Measurements from ENCODE around the gene EGR4. TPM values are rescaled to one million over a fixed set of nuclear protein-coding genes. Genes with fewer than 3 reads are reported as not detected.
A peak's percentile ranks its signal among the peaks of the same experiment; 100 is the strongest.
"Not testable (repeated sequence)": the region's sequence is repeated elsewhere in the genome, so short reads cannot be mapped to it uniquely, and the experiment has no call there.

The EGR4 gene
- total RNA-seq, 1 donor from 2014 or later, result 0.12 TPM

DNA sequence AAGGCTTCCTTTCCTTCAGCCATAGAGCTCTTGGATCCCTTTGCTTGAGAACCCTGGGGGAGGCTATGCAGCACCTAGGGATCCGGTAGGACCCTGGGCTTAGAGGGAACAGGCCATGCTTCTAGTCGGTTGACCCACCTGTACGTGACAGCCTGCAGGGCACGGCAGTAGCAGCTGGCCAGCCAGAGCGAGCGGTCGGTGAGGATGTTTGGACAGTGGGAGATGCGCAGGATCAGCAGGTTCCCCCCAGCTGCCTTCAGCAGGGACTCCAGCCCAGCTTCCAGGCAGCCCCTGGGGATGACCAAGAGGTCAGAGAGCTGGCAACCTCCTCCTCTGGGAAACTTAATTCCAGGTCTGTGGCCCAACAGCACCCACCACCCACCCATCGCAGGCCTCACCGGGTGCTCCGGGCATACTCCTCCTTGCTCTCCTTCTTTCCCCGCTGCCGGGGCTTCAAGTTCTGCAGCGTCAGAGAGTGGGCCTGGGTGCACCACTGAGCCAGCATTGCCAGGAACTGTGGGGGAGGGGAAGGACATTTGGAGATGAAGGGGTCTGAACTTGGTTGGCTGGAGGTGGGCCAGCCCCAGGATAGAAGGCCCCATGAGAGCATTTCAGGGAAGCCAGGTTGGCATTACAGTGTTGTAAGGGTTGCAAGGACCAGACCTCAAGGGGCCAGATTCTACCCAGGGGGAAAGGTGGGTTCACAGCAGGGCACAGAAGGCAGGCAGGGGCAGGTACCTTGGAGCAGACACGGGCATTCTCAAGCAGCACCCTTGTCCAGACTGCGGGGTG is 29.6 kb downstream of the EGR4 start:
- Mint-ChIP-seq H3K27me3 (peaks cover 22% of the 10 kb centered on the region), H3K36me3 (ENCODE audit: insufficient read depth) (no peaks in the 10 kb centered on the region)

DNA sequence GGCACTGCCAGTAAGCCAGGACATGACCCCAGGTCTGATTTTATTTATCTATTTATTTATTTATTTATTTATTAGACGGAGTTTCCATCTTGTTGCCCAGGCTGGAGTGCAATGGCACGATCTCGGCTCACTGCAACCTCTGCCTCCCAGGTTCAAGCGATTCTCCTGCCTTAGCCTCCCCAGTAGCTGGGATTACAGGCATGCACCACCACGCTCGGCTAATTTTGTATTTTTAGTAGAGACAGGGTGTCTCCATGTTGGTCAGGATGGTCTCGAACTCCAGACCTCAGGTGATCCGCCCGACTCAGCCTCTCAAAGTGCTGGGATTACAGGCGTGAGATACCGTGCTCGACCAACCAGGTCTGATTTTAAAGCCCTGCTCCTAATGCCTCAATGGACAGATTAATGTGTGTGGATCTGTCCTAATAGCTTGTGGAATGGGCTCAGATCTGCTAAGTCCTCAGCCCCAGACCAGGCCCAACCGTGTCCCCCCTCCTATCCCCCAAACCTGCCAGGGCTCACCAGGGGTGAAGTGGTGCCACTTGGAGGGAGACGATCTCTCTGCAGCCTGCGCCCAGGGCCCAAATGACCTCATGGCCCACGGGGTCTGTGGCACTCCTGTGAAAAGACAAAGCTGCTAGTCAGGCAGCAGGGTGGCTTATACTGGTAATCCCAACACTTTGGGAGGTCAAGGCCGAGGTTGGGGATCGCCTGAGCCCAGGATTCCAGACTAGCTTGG is 30.5 kb downstream of the EGR4 start:
- H3K27me3 Mint-ChIP-seq, result peaks cover 13% of the 10 kb centered on the region
- H3K4me1 Mint-ChIP-seq (ENCODE audit: low read depth); H3K27ac Mint-ChIP-seq; H3K9me3 Mint-ChIP-seq (ENCODE audit: low read depth); DNase-seq (ENCODE audit: low spot score, unreplicated experiment); H3K4me3 Mint-ChIP-seq (ENCODE audit: low read depth); H3K36me3 Mint-ChIP-seq (ENCODE audit: insufficient read depth): not testable (repeated sequence)

More for the DNA sequence above, 29.6 kb downstream of the EGR4 start:
- H3K4me3 Mint-ChIP-seq (ENCODE audit: low read depth), result no peak overlapping the region
- no peaks in the 10 kb centered on the region for H3K9me3 Mint-ChIP-seq (ENCODE audit: low read depth)
- TF ChIP-seq, protein P1, sequence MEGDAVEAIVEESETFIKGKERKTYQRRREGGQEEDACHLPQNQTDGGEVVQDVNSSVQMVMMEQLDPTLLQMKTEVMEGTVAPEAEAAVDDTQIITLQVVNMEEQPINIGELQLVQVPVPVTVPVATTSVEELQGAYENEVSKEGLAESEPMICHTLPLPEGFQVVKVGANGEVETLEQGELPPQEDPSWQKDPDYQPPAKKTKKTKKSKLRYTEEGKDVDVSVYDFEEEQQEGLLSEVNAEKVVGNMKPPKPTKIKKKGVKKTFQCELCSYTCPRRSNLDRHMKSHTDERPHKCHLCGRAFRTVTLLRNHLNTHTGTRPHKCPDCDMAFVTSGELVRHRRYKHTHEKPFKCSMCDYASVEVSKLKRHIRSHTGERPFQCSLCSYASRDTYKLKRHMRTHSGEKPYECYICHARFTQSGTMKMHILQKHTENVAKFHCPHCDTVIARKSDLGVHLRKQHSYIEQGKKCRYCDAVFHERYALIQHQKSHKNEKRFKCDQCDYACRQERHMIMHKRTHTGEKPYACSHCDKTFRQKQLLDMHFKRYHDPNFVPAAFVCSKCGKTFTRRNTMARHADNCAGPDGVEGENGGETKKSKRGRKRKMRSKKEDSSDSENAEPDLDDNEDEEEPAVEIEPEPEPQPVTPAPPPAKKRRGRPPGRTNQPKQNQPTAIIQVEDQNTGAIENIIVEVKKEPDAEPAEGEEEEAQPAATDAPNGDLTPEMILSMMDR (IDR thresholded peaks at IDR 0.05; ENCODE audit: unreplicated experiment), result no peak
- DNase-seq (ENCODE audit: low spot score, unreplicated experiment), result no peak
- H3K27ac Mint-ChIP-seq, result no peak overlapping the region
- H3K4me1 Mint-ChIP-seq (ENCODE audit: low read depth), result peaks cover 3% of the 10 kb centered on the region

DNA sequence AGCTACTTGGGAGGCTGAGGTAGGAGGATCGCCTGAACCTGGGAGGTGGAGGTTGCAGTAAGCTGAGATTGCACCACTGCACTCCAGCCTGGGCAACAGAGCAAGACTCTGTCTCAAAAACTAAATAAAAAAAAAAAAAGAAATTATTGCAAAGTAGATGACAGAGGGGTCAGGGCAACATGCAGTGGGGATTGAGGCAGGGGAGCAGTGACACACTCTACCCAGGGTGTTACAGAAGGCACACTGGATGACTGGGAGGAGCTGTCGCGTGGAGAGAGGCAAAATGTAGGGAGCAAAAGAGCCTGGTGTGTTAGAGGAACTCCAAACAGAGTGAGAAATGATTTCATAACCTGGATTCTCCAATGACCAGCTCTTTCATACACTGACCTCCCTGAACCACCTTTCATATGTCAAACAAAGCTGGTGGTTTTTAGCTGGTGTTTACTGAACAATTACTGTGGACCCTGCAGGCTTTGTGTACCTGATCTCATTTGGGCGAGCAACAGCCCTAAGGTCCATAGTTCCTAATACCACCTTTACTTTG is 31.2 kb downstream of the EGR4 start:
- Mint-ChIP-seq H3K27me3 (peaks cover 6% of the 10 kb centered on the region), H3K36me3 (ENCODE audit: insufficient read depth) (no peaks in the 10 kb centered on the region), H3K4me1 (ENCODE audit: low read depth) (no peaks in the 10 kb centered on the region), H3K4me3 (ENCODE audit: low read depth) (no peak overlapping the region), H3K27ac (no peak overlapping the region), H3K9me3 (ENCODE audit: low read depth) (no peaks in the 10 kb centered on the region)
- no peak for DNase-seq (ENCODE audit: low spot score, unreplicated experiment)
- TF ChIP-seq, protein P1 (IDR thresholded peaks at IDR 0.05; ENCODE audit: unreplicated experiment), result no peak

DNA sequence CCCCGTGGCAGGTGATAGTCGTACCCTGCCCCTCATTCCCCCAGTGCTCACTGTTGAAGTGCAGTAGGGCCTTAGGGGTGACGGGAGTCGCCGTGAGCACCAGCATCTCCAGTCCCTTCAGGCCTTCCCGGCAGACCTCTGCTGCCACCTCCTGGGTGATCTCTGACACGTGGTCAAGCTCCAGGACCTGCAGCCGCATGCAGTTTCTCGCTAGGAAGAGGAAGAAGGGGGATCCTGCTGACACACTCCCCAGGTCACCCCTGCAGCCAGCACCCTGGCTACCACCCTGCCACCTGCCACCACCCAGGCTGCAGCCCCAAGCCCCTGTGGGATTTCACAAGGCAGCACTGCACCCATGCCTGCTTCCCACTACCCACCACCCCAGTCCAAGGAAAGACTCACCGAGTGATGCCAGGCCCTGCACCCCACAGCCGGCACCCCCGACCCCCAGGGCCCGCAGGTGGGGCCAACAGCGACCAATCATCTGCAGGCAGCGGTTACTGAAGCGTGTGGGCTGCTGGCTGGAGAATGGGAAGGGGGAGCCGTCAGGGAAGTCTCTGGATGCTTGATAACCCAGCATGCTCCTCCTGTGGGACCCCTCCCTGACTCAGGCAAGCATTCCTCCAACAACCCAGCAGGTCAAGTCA is 32.9 kb downstream of the EGR4 start:
- H3K27me3 Mint-ChIP-seq, result no peaks in the 10 kb centered on the region
- H3K36me3 Mint-ChIP-seq (ENCODE audit: insufficient read depth), result no peaks in the 10 kb centered on the region

DNA sequence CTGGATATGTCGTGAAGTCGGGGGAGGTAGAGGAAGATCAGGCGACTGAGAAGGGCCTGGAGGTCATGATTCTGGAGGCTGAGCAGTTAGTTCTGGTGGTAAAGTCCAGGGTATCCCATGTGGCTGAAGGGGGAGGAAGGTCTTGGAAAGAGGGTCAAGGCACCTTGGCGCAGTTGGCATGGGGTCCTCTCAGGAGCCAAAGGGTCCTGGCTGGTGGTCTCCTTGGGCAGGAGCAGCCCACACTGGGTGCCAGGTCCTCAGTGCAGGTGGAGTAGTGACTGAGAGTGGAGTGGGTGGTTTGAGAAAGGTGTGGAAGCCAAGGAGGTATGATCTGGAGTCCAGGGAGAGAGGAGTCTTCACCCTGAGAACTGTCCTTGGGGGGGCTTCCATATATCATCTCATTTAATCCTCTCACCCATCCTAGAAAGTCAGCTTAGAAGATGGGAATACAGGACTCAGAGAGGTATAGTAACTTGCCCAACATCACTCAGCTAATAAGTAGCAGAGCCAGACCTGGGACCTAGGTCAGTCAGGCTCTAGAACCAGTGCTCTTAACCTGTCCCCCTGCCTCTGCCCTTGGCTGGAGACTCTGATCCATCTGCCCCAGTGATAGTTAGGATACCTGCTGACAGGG is 33.5 kb downstream of the EGR4 start:
- Mint-ChIP-seq H3K36me3 (ENCODE audit: insufficient read depth) (no peaks in the 10 kb centered on the region), H3K27me3 (no peaks in the 10 kb centered on the region), H3K9me3 (ENCODE audit: low read depth) (no peaks in the 10 kb centered on the region), H3K4me1 (ENCODE audit: low read depth) (no peaks in the 10 kb centered on the region), H3K4me3 (ENCODE audit: low read depth) (no peak overlapping the region), H3K27ac (no peak overlapping the region)
- no peak for DNase-seq (ENCODE audit: low spot score, unreplicated experiment)
- TF ChIP-seq, protein P1 (IDR thresholded peaks at IDR 0.05; ENCODE audit: unreplicated experiment), result no peak

More for the DNA sequence above, 32.9 kb downstream of the EGR4 start:
- H3K9me3 Mint-ChIP-seq (ENCODE audit: low read depth), result no peaks in the 10 kb centered on the region
- TF ChIP-seq, protein P1 (IDR thresholded peaks at IDR 0.05; ENCODE audit: unreplicated experiment), result peak; percentile 63
- H3K4me3 Mint-ChIP-seq (ENCODE audit: low read depth), result no peak overlapping the region
- no peaks in the 10 kb centered on the region for H3K4me1 Mint-ChIP-seq (ENCODE audit: low read depth)
- DNase-seq (ENCODE audit: low spot score, unreplicated experiment), result peak; percentile 44
- H3K27ac Mint-ChIP-seq, result no peak overlapping the region
